ENCODE data around the gene APBA2. TPM values are rescaled to one million over a fixed set of nuclear protein-coding genes. Genes with fewer than 3 reads are reported as not detected.

The APBA2 gene
- total RNA-seq, 2 experiments from 2014 or later, result 16.2 to 17.2 TPM

DNA sequence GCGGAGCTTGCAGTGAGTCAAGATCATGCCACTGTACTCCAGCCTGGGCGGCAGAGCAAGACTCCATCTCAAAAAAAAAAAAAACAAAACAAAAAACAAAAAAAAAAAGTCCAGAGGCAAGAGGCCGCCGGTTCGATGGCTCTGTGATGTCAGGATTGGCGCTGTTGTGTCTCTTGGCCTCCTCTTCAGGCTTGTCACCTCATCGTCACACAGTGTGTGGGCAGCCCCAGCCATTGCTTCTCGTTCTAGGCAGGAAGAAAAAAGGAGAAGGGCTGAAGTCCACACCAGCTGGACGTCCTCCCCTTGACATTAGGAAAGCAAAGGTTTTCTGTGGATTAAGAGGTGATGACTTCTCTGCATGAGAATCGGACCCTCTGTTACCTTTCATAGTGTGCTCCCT is 192.8 kb downstream of the APBA2 start:
- POLR2A ChIA-PET, result no interaction called here
- CTCF ChIA-PET, result no interaction called here

GRCh38 chr15:29079479-29079878 is 193.7 kb downstream of the APBA2 start:
- ChIA-PET CTCF (no interaction called here), POLR2A (no interaction called here)

- ChIA-PET POLR2A (no interaction called here), CTCF (interaction anchor here (2.0 kb wide), 1 partner anchor 9 kb away, joined by 7 read pairs; no protein-coding TSS in a partner anchor)
Observed at GRCh38 chr15:29081781-29082180, 196.0 kb downstream of the APBA2 start.

DNA sequence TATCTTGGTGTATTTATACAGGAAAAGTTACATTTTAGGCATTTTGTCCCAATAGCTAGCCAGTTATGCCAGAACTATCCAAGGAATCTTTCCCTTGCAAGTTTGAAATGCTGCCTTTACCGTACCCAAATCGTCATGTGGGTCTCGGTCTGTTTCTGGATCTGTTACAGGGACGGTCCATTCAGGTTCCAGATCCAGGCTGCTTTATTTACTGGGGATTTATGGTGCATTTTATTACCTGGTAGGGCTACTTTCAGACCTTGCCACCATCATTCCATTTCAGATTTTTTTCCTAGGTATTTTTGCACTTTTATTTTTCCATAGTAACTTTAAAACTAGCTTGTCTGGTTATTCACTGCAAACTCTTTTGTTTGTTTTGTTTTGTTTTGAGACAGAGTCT is 197.4 kb downstream of the APBA2 start:
- POLR2A ChIA-PET, result no interaction called here
- CTCF ChIA-PET, result interaction anchor here (1.9 kb wide), 1 partner anchor 19 kb away, joined by 5 read pairs; no protein-coding TSS in a partner anchor

- POLR2A ChIA-PET, result no interaction called here
- CTCF ChIA-PET, result interaction anchor here (1.9 kb wide), 1 partner anchor 18 kb away, joined by 5 read pairs; no protein-coding TSS in a partner anchor
Observed at GRCh38 chr15:29083858-29084257, 198.1 kb downstream of the APBA2 start.

DNA sequence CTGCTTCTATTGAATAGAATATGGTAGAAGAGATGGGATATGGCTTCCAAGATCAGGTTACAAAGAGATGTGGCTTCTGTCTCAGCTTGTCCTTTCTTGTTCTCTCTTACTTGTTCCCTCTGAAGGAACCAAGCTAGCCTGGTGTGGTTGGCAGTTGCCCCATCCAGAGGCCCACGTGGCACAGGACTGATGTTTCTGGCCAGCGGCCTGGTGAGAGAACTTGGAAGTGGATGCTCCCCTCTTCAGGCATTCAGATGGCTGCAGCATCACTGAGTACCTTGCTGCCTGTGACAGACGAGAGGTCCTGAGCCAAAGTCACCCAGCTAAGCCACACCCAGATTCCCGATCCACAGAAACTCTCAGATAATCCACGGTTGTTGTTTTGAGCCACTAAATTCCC is 200.2 kb downstream of the APBA2 start:
- CTCF ChIA-PET, result interaction anchor here (1.2 kb wide), 2 partner anchors 9 to 16 kb away, joined by 3 to 4 read pairs; no protein-coding TSS in a partner anchor
- POLR2A ChIA-PET, result no interaction called here

- ChIA-PET POLR2A (no interaction called here), CTCF (no interaction called here)
Observed at GRCh38 chr15:29086891-29087290, 201.1 kb downstream of the APBA2 start.

DNA sequence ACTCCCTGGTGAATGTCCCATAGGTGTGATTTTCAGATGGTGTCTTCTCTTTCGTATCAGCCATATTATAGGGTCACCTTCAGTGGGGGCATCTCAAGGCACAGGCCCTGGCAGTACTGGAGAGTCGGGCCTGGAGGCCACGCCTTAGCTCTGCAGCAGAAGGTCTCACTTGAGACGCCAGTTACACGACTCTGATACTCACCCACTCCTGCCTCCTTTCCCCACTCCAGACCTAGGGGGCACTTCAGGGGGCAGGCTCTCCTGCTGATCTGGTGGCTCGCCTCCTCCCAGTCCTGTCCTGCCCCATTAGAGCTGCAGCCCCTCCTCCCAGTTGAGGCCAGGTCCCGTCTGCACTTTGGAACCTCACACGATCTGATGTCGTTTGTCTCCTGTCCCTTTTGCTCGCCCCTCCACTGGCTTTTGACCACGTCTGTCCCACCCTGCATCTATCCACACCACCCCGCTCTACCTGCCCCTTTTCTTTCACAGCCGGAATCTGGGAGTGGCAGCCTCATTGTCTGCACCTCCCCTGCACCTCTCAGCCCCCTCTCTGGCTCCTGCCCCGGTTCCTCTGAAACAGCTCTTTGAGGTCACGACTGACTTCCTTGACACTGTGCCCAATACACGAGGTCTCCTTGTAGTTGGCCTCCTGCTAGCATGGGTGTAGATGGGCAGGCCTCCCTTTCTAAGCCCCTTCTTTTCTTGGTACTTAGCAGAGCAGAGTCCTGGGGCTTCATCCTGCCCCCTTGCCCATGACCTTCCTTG is 201.9 kb downstream of the APBA2 start:
- ChIA-PET POLR2A (no interaction called here), CTCF (interaction anchor here (1.0 to 1.3 kb wide), 2 partner anchors 16 to 103 kb away, joined by 4 read pairs; no protein-coding TSS in a partner anchor)

- ChIA-PET CTCF (interaction anchor here (1.2 to 2.2 kb wide), 3 partner anchors 76 to 153 kb away, joined by 3 to 5 read pairs (median 4); no protein-coding TSS in a partner anchor), POLR2A (no interaction called here)
Observed at GRCh38 chr15:29088666-29089065, 202.9 kb downstream of the APBA2 start.

DNA sequence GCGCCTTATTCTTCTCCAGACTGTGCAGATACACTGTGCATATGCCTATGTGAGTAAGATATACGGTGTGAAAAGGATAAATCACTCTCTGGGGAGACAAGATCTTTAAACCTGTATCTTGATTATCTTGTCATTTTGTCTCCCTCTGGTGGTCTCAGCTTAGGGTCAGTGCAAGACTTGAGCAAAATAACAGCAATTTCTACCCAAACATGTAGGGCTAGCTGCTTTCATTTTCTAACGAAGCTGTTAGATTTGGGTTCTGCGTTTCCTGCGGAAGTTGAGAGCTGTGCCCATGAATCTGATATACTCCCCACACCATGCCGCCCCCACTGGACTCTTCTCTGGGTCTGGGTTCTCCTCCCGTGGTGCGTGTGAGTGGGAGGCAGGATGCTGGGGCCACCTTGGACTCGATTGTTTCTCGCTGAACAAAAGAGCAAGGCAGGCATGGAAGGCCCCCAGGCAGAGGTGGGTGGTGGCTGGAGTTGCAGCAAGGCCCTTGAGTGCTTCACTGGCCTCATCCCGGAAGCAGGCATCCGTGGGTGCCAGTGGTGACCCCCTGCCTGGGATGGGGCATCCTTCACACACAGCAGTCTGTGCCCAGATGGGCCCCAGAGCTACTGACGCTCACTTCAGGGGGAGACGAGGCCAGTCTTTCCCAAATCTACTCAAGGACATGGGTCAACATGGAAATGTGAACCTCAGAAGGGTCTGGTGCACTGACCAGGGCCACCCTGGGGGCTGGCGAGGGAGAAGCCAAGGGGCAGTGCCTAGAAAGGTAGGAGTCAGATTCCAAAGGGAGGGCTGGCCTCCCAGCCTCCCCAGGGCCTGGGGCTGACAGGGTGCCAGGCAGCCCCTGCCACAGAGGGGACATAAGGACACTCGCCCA is 204.2 kb downstream of the APBA2 start:
- POLR2A ChIA-PET, result interaction anchor here (0.5 kb wide), 1 partner anchor 403 kb away, joined by 3 read pairs; no protein-coding TSS in a partner anchor
- CTCF ChIA-PET, result interaction anchor here (0.6 to 2.6 kb wide), 19 partner anchors 9 to 217 kb away, joined by 3 to 13 read pairs (median 4); no protein-coding TSS in a partner anchor

GRCh38 chr15:29090617-29091466 is 205.1 kb downstream of the APBA2 start:
- CTCF ChIA-PET, result interaction anchor here (0.6 to 2.6 kb wide), 18 partner anchors 9 to 218 kb away, joined by 3 to 13 read pairs (median 4); no protein-coding TSS in a partner anchor
- POLR2A ChIA-PET, result interaction anchor here (0.5 kb wide), 1 partner anchor 402 kb away, joined by 3 read pairs; no protein-coding TSS in a partner anchor

- POLR2A ChIA-PET, result no interaction called here
- CTCF ChIA-PET, result interaction anchor here (1.0 to 2.6 kb wide), 5 partner anchors 11 to 201 kb away, joined by 3 to 13 read pairs (median 5); no protein-coding TSS in a partner anchor
Observed at GRCh38 chr15:29091666-29092065, 205.9 kb downstream of the APBA2 start.

- CTCF ChIA-PET, result interaction anchor here (1.3 kb wide), 1 partner anchor 10 kb away, joined by 4 read pairs; no protein-coding TSS in a partner anchor
- POLR2A ChIA-PET, result no interaction called here
Observed at GRCh38 chr15:29092376-29093064, 206.7 kb downstream of the APBA2 start.

- ChIA-PET POLR2A (no interaction called here), CTCF (interaction anchor here (0.6 to 1.3 kb wide), 2 partner anchors 9 to 67 kb away, joined by 3 to 4 read pairs; no protein-coding TSS in a partner anchor)
Observed at GRCh38 chr15:29093065-29093435, 207.3 kb downstream of the APBA2 start.

GRCh38 chr15:29093696-29094343 is 208.0 kb downstream of the APBA2 start:
- POLR2A ChIA-PET, result no interaction called here
- CTCF ChIA-PET, result interaction anchor here (0.6 to 1.3 kb wide), 3 partner anchors 8 to 353 kb away, joined by 3 to 4 read pairs (median 3); no protein-coding TSS in a partner anchor

GRCh38 chr15:29094711-29095110 is 208.9 kb downstream of the APBA2 start:
- ChIA-PET CTCF (interaction anchor here (0.7 kb wide), 1 partner anchor 352 kb away, joined by 3 read pairs; no protein-coding TSS in a partner anchor), POLR2A (no interaction called here)

DNA sequence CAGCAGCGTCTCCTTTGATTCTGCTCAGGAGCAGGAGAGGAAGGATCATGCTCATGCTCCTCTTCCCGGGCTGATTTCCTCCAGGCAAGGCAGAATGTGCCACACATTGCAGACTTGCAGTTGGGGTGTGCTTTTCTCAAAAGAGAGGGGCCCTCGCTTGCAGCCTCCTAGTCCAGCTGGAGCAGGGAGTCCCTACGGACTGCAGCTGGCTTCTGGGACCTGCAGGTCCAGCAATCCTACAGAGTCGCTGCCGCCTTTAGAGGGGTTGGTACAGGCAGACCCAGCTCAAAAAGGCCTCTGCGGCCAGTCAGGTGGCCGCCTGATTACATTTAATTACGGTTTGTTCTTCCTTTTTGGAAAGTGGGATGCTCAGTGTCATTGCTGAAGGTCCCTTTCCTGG is 210.0 kb downstream of the APBA2 start:
- CTCF ChIA-PET, result no interaction called here
- POLR2A ChIA-PET, result no interaction called here

DNA sequence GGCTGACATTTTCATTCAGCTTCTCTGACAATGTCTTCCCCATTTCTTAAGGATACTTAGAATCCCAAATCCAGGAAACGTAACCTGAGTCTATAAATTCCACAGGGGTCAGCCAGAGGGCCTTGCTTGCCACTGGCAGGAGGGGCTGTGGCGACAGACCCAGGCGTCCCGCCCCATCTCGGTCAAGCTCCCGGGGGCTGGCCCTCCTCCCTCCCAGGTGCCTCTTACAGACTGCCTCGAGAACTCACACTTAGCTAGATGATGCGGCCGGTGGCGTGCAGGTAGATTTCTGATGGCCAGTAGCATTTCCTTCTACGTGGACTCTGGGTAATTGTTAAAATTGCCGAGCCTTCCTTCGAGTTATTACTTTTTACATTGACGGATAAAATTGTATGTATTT is 211.4 kb downstream of the APBA2 start:
- POLR2A ChIA-PET, result no interaction called here
- CTCF ChIA-PET, result no interaction called here
